HUES48 (cell line): Measurements from ENCODE around the gene KLK5.
A peak's percentile ranks its signal among the peaks of the same experiment; 100 is the strongest.
"Not testable (repeated sequence)": the region's sequence is repeated elsewhere in the genome, so short reads cannot be mapped to it uniquely, and the experiment has no call there.

Source experiments
- H3K27ac ChIP-seq: one replicate; pipeline ENCODE4 v1.7.0; 2013; ENCODE audit warnings: low read depth, low read length, inconsistent platforms
- H3K27me3 ChIP-seq: 2 replicates; pipeline ENCODE4 v1.6.1; 2013; ENCODE audit warnings: mild to moderate bottlenecking, low read length; ENCODE audit not compliant: control insufficient read depth, insufficient read depth
- H3K36me3 ChIP-seq: 2 replicates; pipeline ENCODE4 v1.6.1; 2013; ENCODE audit warnings: low read length; ENCODE audit not compliant: control insufficient read depth, insufficient read depth
- H3K4me1 ChIP-seq: 2 replicates; pipeline ENCODE4 v1.6.1; 2013; ENCODE audit warnings: mild to moderate bottlenecking, low read length; ENCODE audit not compliant: control insufficient read depth, insufficient read depth
- H3K4me3 ChIP-seq: 2 replicates; pipeline ENCODE4 v1.5.1; 2013; ENCODE audit warnings: mild to moderate bottlenecking, low read depth, low read length
- H3K9ac ChIP-seq: 2 replicates; pipeline ENCODE4 v1.6.1; 2013; ENCODE audit warnings: mild to moderate bottlenecking, low read depth, low read length, moderate library complexity
- H3K9me3 ChIP-seq: 2 replicates; pipeline ENCODE4 v1.6.1; 2013; ENCODE audit warnings: low read length; ENCODE audit not compliant: control insufficient read depth, insufficient read depth

The KLK5 gene

GRCh38 chr19:50952910-50953309 is at the start of gene KLK5:
TSS of gene KLK5 (minus strand) at chr19:50953038. CDS start at chr19:50952657, 381 bp downstream.
- Histone ChIP-seq H3K27ac (no peak within 1 kb of the TSS), H3K4me1 (peaks cover 4% of the 10 kb centered on the region; the same call in 1 of the 2 replicates), H3K36me3 (no peaks in the 10 kb centered on the region), H3K4me3 (no peak within 1 kb of the TSS), H3K9me3 (no peaks in the 10 kb centered on the region), H3K9ac (no peak within 1 kb of the TSS), H3K27me3 (no peaks in the 10 kb centered on the region)

- Histone ChIP-seq H3K4me1 (peaks cover 9% of the 10 kb centered on the region; the same call in 1 of the 2 replicates), H3K27me3 (no peaks in the 10 kb centered on the region), H3K27ac (no peak overlapping the region), H3K36me3 (no peaks in the 10 kb centered on the region), H3K9ac (no peak overlapping the region), H3K4me3 (peak overlapping the region; percentile 52), H3K9me3 (no peaks in the 10 kb centered on the region)
Measured at GRCh38 chr19:51002089-51002532, 49.3 kb upstream of the KLK5 start.

- Histone ChIP-seq H3K4me1 (peaks cover 9% of the 10 kb centered on the region; the same call in 1 of the 2 replicates), H3K9me3 (no peaks in the 10 kb centered on the region), H3K27ac (no peak within 1 kb of the TSS), H3K27me3 (peaks cover 4% of the 10 kb centered on the region; the same call in 1 of the 2 replicates), H3K9ac (no peak within 1 kb of the TSS), H3K36me3 (no peaks in the 10 kb centered on the region), H3K4me3 (peak within 1 kb of the TSS; percentile 52)
Measured at GRCh38 chr19:51001515-51001914, 48.7 kb upstream of the KLK5 start, which contains the start of gene KLK8. TSS of gene KLK8 (minus strand) at chr19:51001604. CDS start at chr19:51001167, 437 bp downstream.

GRCh38 chr19:51000981-51001380 is 48.1 kb upstream of the KLK5 start:
- Histone ChIP-seq H3K9me3 (no peaks in the 10 kb centered on the region), H3K36me3 (no peaks in the 10 kb centered on the region), H3K27ac (no peak overlapping the region), H3K27me3 (peaks cover 4% of the 10 kb centered on the region; the same call in 1 of the 2 replicates), H3K4me1 (peaks cover 9% of the 10 kb centered on the region; the same call in 1 of the 2 replicates), H3K4me3 (no peak overlapping the region; the same call in 1 of the 2 replicates), H3K9ac (no peak overlapping the region)

GRCh38 chr19:51000426-51000825 is 47.6 kb upstream of the KLK5 start:
- Histone ChIP-seq H3K4me1 (peaks cover 9% of the 10 kb centered on the region; the same call in 1 of the 2 replicates), H3K27me3 (peaks cover 4% of the 10 kb centered on the region; the same call in 1 of the 2 replicates), H3K9ac (no peak overlapping the region), H3K9me3 (no peaks in the 10 kb centered on the region), H3K4me3 (no peak overlapping the region), H3K36me3 (no peaks in the 10 kb centered on the region), H3K27ac (no peak overlapping the region)

GRCh38 chr19:50998686-50999085 is 45.8 kb upstream of the KLK5 start:
- no peaks in the 10 kb centered on the region for H3K36me3 ChIP-seq
- H3K27me3 ChIP-seq = peaks cover 4% of the 10 kb centered on the region; the same call in 1 of the 2 replicates
- no peaks in the 10 kb centered on the region for H3K9me3 ChIP-seq
- H3K4me1 ChIP-seq = peaks cover 9% of the 10 kb centered on the region; the same call in 1 of the 2 replicates
- H3K9ac ChIP-seq = no peak overlapping the region
- H3K27ac ChIP-seq = no peak overlapping the region
- no peak overlapping the region for H3K4me3 ChIP-seq

GRCh38 chr19:50998061-50998460 is 45.2 kb upstream of the KLK5 start:
- H3K4me3 ChIP-seq = no peak overlapping the region
- no peaks in the 10 kb centered on the region for H3K9me3 ChIP-seq
- H3K27ac ChIP-seq = no peak overlapping the region
- no peak overlapping the region for H3K9ac ChIP-seq
- peaks cover 4% of the 10 kb centered on the region; the same call in 1 of the 2 replicates for H3K27me3 ChIP-seq
- H3K4me1 ChIP-seq = peaks cover 9% of the 10 kb centered on the region; the same call in 1 of the 2 replicates
- H3K36me3 ChIP-seq = no peaks in the 10 kb centered on the region

GRCh38 chr19:50994129-50994528 is 41.3 kb upstream of the KLK5 start:
- Histone ChIP-seq H3K27ac (no peak overlapping the region), H3K4me1 (no peaks in the 10 kb centered on the region), H3K4me3 (no peak overlapping the region), H3K9ac (no peak overlapping the region), H3K27me3 (peaks cover 4% of the 10 kb centered on the region; the same call in 1 of the 2 replicates), H3K36me3 (no peaks in the 10 kb centered on the region), H3K9me3 (no peaks in the 10 kb centered on the region)

GRCh38 chr19:50992666-50993035 is 39.8 kb upstream of the KLK5 start:
- H3K27ac ChIP-seq = no peak overlapping the region
- no peaks in the 10 kb centered on the region for H3K9me3 ChIP-seq
- no peaks in the 10 kb centered on the region for H3K36me3 ChIP-seq
- H3K27me3 ChIP-seq = peaks cover 9% of the 10 kb centered on the region; the same call in 1 of the 2 replicates
- no peaks in the 10 kb centered on the region for H3K4me1 ChIP-seq
- no peak overlapping the region for H3K4me3 ChIP-seq
- H3K9ac ChIP-seq = no peak overlapping the region

- H3K4me3 ChIP-seq, H3K4me1 ChIP-seq, H3K9me3 ChIP-seq, H3K9ac ChIP-seq, H3K27ac ChIP-seq, H3K36me3 ChIP-seq: not testable (repeated sequence)
- peaks cover 14% of the 10 kb centered on the region; the same call in 1 of the 2 replicates for H3K27me3 ChIP-seq
Measured at GRCh38 chr19:50984416-50984815, 31.6 kb upstream of the KLK5 start.

- Histone ChIP-seq H3K4me3 (peak within 1 kb of the TSS; percentile 52), H3K27ac (no peak within 1 kb of the TSS), H3K9ac (no peak within 1 kb of the TSS), H3K9me3 (no peaks in the 10 kb centered on the region), H3K4me1 (peaks cover 10% of the 10 kb centered on the region; the same call in 1 of the 2 replicates), H3K36me3 (no peaks in the 10 kb centered on the region), H3K27me3 (peaks cover 13% of the 10 kb centered on the region; the same call in 1 of the 2 replicates)
Measured at GRCh38 chr19:50983625-50984292, 30.9 kb upstream of the KLK5 start, which contains the start of gene KLK7. TSS of gene KLK7 (minus strand) at chr19:50983917. CDS start at chr19:50982399, 1,518 bp downstream.
